ENCODE measurements around the gene ITSN2.
"Not testable (repeated sequence)": the region's sequence is repeated elsewhere in the genome, so short reads cannot be mapped to it uniquely, and the experiment has no call there.

ITSN2 gene

GRCh38 chr2:24210106-24210455, 150.3 kb downstream of the ITSN2 start:
- DNase-seq: no peak

- peak; percentile 43 for DNase-seq
Observed at GRCh38 chr2:24209389-24210105, 150.8 kb downstream of the ITSN2 start.

GRCh38 chr2:24208490-24208889, 151.8 kb downstream of the ITSN2 start:
- peak; percentile 40 for DNase-seq

- DNase-seq: no peak
Observed at GRCh38 chr2:24207359-24207758, 153.0 kb downstream of the ITSN2 start.

GRCh38 chr2:24206714-24207113, 153.6 kb downstream of the ITSN2 start:
- DNase-seq: no peak

- no peak for DNase-seq
Observed at GRCh38 chr2:24206242-24206641, 154.1 kb downstream of the ITSN2 start.

GRCh38 chr2:24205131-24205530, 155.2 kb downstream of the ITSN2 start:
- no peak for DNase-seq

GRCh38 chr2:24204505-24204904, 155.8 kb downstream of the ITSN2 start:
- DNase-seq: no peak

GRCh38 chr2:24203787-24204150, 156.6 kb downstream of the ITSN2 start:
- DNase-seq: no peak

- peak; percentile 53 for DNase-seq
Observed at GRCh38 chr2:24203029-24203786, 157.1 kb downstream of the ITSN2 start.

GRCh38 chr2:24200799-24201198, 159.5 kb downstream of the ITSN2 start:
- no peak for DNase-seq

GRCh38 chr2:24199968-24200590, 160.3 kb downstream of the ITSN2 start:
- no peak for DNase-seq

GRCh38 chr2:24197213-24197612, 163.1 kb downstream of the ITSN2 start:
- DNase-seq: not testable (repeated sequence)

- DNase-seq: no peak
Observed at GRCh38 chr2:24191848-24192247, 168.5 kb downstream of the ITSN2 start.

- DNase-seq: no peak
Observed at GRCh38 chr2:24191156-24191555, 169.2 kb downstream of the ITSN2 start.

GRCh38 chr2:24190503-24190902, 169.8 kb downstream of the ITSN2 start:
- no peak for DNase-seq

GRCh38 chr2:24189551-24189950, 170.8 kb downstream of the ITSN2 start:
- no peak for DNase-seq

- no peak for DNase-seq
Observed at GRCh38 chr2:24183366-24184069, 176.8 kb downstream of the ITSN2 start.

GRCh38 chr2:24182507-24182906, 177.8 kb downstream of the ITSN2 start:
- no peak for DNase-seq

- DNase-seq: no peak
Observed at GRCh38 chr2:24181849-24182248, 178.5 kb downstream of the ITSN2 start.

GRCh38 chr2:24179683-24180082, 180.7 kb downstream of the ITSN2 start:
- DNase-seq: no peak

GRCh38 chr2:24176326-24176725, 184.0 kb downstream of the ITSN2 start:
- no peak for DNase-seq

- DNase-seq: no peak
Observed at GRCh38 chr2:24175631-24176187, 184.6 kb downstream of the ITSN2 start.
